ENCODE measurements around the gene CXCL12.

DNA sequence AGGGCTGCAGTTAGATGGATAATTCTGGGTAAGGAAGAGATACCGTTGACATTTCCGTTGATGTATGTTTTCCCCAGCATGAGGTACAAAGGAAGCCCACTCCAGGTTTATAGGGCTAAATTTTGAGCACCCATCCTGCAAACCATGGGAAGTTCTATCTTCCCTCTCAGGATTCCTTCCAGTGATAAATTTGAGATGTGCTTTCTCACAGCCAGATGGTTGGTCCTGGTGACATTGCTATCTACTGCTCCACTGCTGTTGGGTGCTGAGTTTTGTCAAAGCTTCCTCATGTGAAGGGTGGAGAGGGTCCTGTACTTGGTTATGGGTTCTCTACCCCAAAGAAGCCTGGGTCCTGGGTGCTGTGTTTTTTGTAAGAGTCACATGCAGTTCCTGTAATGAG, 57.4 kb downstream of the CXCL12 start:
- TF ChIP-seq POLR2AphosphoS5 (IDR thresholded peaks at IDR 0.05) (no peak), POLR2A (IDR thresholded peaks at IDR 0.05) (no peak), EP300 (IDR thresholded peaks at IDR 0.05) (no peak)
- TF ChIP-seq, protein P1, sequence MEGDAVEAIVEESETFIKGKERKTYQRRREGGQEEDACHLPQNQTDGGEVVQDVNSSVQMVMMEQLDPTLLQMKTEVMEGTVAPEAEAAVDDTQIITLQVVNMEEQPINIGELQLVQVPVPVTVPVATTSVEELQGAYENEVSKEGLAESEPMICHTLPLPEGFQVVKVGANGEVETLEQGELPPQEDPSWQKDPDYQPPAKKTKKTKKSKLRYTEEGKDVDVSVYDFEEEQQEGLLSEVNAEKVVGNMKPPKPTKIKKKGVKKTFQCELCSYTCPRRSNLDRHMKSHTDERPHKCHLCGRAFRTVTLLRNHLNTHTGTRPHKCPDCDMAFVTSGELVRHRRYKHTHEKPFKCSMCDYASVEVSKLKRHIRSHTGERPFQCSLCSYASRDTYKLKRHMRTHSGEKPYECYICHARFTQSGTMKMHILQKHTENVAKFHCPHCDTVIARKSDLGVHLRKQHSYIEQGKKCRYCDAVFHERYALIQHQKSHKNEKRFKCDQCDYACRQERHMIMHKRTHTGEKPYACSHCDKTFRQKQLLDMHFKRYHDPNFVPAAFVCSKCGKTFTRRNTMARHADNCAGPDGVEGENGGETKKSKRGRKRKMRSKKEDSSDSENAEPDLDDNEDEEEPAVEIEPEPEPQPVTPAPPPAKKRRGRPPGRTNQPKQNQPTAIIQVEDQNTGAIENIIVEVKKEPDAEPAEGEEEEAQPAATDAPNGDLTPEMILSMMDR (IDR thresholded peaks at IDR 0.05) = no peak
